HG03108 (cell line): Measurements from ENCODE around the gene GRM7.

Source experiments
- ATAC-seq: cut with Tn5 transposase; IDR thresholded peaks from one replicate; pipeline ENCODE4 v1.9.1; 2021; ENCODE audit warnings: moderate library complexity; ENCODE audit not compliant: unreplicated experiment

GRM7 gene

GRCh38 chr3:7565574-7565973, 704.7 kb downstream of the GRM7 start:
- no peak for ATAC-seq

- no peak for ATAC-seq
Measured at GRCh38 chr3:7567160-7567559, 706.2 kb downstream of the GRM7 start.

GRCh38 chr3:7568526-7569184, 707.7 kb downstream of the GRM7 start:
- ATAC-seq = no peak

- ATAC-seq = no peak
Measured at GRCh38 chr3:7573330-7573729, 712.4 kb downstream of the GRM7 start.

- ATAC-seq = no peak
Measured at GRCh38 chr3:7574435-7574834, 713.5 kb downstream of the GRM7 start.

- ATAC-seq = no peak
Measured at GRCh38 chr3:7576071-7576470, 715.2 kb downstream of the GRM7 start.

- no peak for ATAC-seq
Measured at GRCh38 chr3:7576506-7576905, 715.6 kb downstream of the GRM7 start.

GRCh38 chr3:7577513-7577912, 716.6 kb downstream of the GRM7 start:
- ATAC-seq = no peak

- no peak for ATAC-seq
Measured at GRCh38 chr3:7581831-7582230, 720.9 kb downstream of the GRM7 start.

- no peak for ATAC-seq
Measured at GRCh38 chr3:7585052-7585451, 724.1 kb downstream of the GRM7 start.

- no peak for ATAC-seq
Measured at GRCh38 chr3:7588236-7588635, 727.3 kb downstream of the GRM7 start.

GRCh38 chr3:7589526-7589925, 728.6 kb downstream of the GRM7 start:
- no peak for ATAC-seq

GRCh38 chr3:7602297-7602696, 741.4 kb downstream of the GRM7 start:
- ATAC-seq = no peak

GRCh38 chr3:7607083-7607482, 746.2 kb downstream of the GRM7 start:
- ATAC-seq = no peak

GRCh38 chr3:7607676-7608075, 746.8 kb downstream of the GRM7 start:
- ATAC-seq = no peak

GRCh38 chr3:7610634-7611033, 749.7 kb downstream of the GRM7 start:
- ATAC-seq = no peak

- ATAC-seq = no peak
Measured at GRCh38 chr3:7615043-7615442, 754.1 kb downstream of the GRM7 start.

- no peak for ATAC-seq
Measured at GRCh38 chr3:7618606-7619005, 757.7 kb downstream of the GRM7 start.

GRCh38 chr3:7620401-7620800, 759.5 kb downstream of the GRM7 start:
- ATAC-seq = no peak

GRCh38 chr3:7621046-7621630, 760.2 kb downstream of the GRM7 start:
- no peak for ATAC-seq

GRCh38 chr3:7621651-7622050, 760.7 kb downstream of the GRM7 start:
- no peak for ATAC-seq

GRCh38 chr3:7625021-7625420, 764.1 kb downstream of the GRM7 start:
- no peak for ATAC-seq

GRCh38 chr3:7630351-7630911, 769.5 kb downstream of the GRM7 start:
- no peak for ATAC-seq
